H1 (cell line): ENCODE results near the gene GPSM3. TPM values are rescaled to one million over a fixed set of nuclear protein-coding genes. Genes with fewer than 3 reads are reported as not detected.
A peak's percentile ranks its signal among the peaks of the same experiment; 100 is the strongest.

ENCODE experiments used
- ASH2L ChIP-seq: fragments of 200-600, 300-600 bp; sonication (generic); IDR thresholded peaks from one replicate; pipeline ENCODE4 v1.7.1; 2017; ENCODE audit warnings: low read length
- BRCA1 ChIP-seq: IDR thresholded peaks from 2 replicates; pipeline ENCODE4 v1.6.1; 2012; ENCODE audit warnings: low read depth, low read length, improper control_type of control experiment
- CBX5 ChIP-seq: fragments of 300-800, 300-1000 bp; sonication (generic); IDR thresholded peaks from 2 replicates; pipeline ENCODE4 v1.7.1; 2016; ENCODE audit warnings: antibody characterized with exemption, low read length, low read depth
- CBX8 ChIP-seq: fragments of 300-800, 300-1000 bp; sonication (generic); IDR thresholded peaks from 2 replicates; pipeline ENCODE4 v1.7.1; 2016; ENCODE audit warnings: low read depth, low read length, borderline replicate concordance
- CEBPB ChIP-seq: IDR thresholded peaks from 2 replicates; pipeline ENCODE4 v1.6.1; 2012; ENCODE audit warnings: low read depth, low read length
- CHD2 ChIP-seq: IDR thresholded peaks from 2 replicates; pipeline ENCODE4 v1.6.1; 2012; ENCODE audit warnings: low read length, improper control_type of control experiment
- CREB1 ChIP-seq: IDR thresholded peaks from 2 replicates; pipeline ENCODE4 v1.6.1; 2012; ENCODE audit warnings: inconsistent platforms
- EP300 ChIP-seq, 2 experiments: IDR thresholded peaks; 1 replicate in 1 of 2; 2 replicates in 1 of 2; pipeline ENCODE4 v1.6.1; 2011 to 2012; ENCODE audit warnings: low read depth in 2 of 2, low read length in 2 of 2, mild to moderate bottlenecking in 2 of 2, borderline replicate concordance in 1 of 2, inconsistent platforms in 1 of 2, moderate library complexity in 1 of 2
- HDAC2 ChIP-seq, 2 experiments: fragments of 300-600 bp in 1 of 2; sonication (generic) in 1 of 2; IDR thresholded peaks; 2 replicates each; pipeline ENCODE4 v1.6.1; 2011 to 2012; ENCODE audit warnings: low read depth in 2 of 2, low read length in 2 of 2, mild to moderate bottlenecking in 2 of 2, moderate library complexity in 2 of 2, borderline replicate concordance in 1 of 2, inconsistent platforms in 1 of 2
- KDM5A ChIP-seq: fragments of 200-600 bp; IDR thresholded peaks from 2 replicates; pipeline ENCODE4 v1.7.1; 2012; ENCODE audit warnings: mild to moderate bottlenecking, low read length, inconsistent platforms, mixed read lengths
- NANOG ChIP-seq: IDR thresholded peaks from 2 replicates; pipeline ENCODE4 v1.6.1; 2011; ENCODE audit warnings: low read length, low read depth, mild to moderate bottlenecking, inconsistent platforms; ENCODE audit not compliant: insufficient read depth, poor library complexity, severe bottlenecking
- NRF1 ChIP-seq: IDR thresholded peaks from 2 replicates; pipeline ENCODE4 v1.6.1; 2011; ENCODE audit warnings: mild to moderate bottlenecking, low read depth, low read length, improper control_type of control experiment
- PHF8 ChIP-seq: fragments of 200-600 bp; sonication (generic); conservative IDR thresholded peaks from 2 replicates; pipeline ENCODE4 v1.7.1; 2012; ENCODE audit warnings: low read depth, mild to moderate bottlenecking, inconsistent platforms, low read length, moderate library complexity
- POU5F1 ChIP-seq: IDR thresholded peaks from 2 replicates; pipeline ENCODE4 v1.6.1; 2011; ENCODE audit warnings: low read depth, mild to moderate bottlenecking, low read length, moderate library complexity
- RBBP5 ChIP-seq: IDR thresholded peaks from 2 replicates; pipeline ENCODE4 v1.7.1; 2012; ENCODE audit warnings: low read depth, mild to moderate bottlenecking, inconsistent platforms, low read length, moderate library complexity, borderline replicate concordance
- RFX5 ChIP-seq: IDR thresholded peaks from 2 replicates; pipeline ENCODE4 v1.6.1; 2011; ENCODE audit warnings: low read depth, low read length, improper control_type of control experiment, borderline replicate concordance
- RXRA ChIP-seq: IDR thresholded peaks from 2 replicates; pipeline ENCODE4 v1.6.1; 2011; ENCODE audit warnings: low read depth, mild to moderate bottlenecking, low read length, moderate library complexity; ENCODE audit not compliant: insufficient read depth
- TCF12 ChIP-seq: IDR thresholded peaks from 2 replicates; pipeline ENCODE4 v1.6.1; 2011; ENCODE audit warnings: low read depth, mild to moderate bottlenecking, low read length
- ZNF274 ChIP-seq: IDR thresholded peaks from 2 replicates; pipeline ENCODE4 v1.7.0; 2012; ENCODE audit warnings: low read length, borderline replicate concordance; ENCODE audit errors: extremely low read depth
- polyA plus RNA-seq, 7 experiments: library from polyadenylated mRNA; depleted of rRNA in 3 of 7; stranded (reverse) in 5 of 7; unstranded in 2 of 7; fragments of >200 nt in 5 of 7; fragments of 200-250 nt in 2 of 7; gene quantifications; 1 replicate in 5 of 7; 2 replicates in 1 of 7; 4 replicates in 1 of 7; pipeline versions ENCODE4 v1.2.1 to v1.2.3, GENCODE V29; 2011 to 2013; ENCODE audit warnings: missing spikeins in 2 of 7, mixed read lengths in 2 of 7
- total RNA-seq: library from RNA; stranded (reverse); fragmentation: NEBNext Ultra II Directional; extraction: Animal tissue kit (Norgen Biotek cat#: 25700); gene quantifications from 2 replicates; pipeline ENCODE4 v1.2.1, GENCODE V29; 2021
- TF ChIP-seq, protein P1 (sequence below): IDR thresholded peaks from 2 replicates; pipeline ENCODE4 v1.6.1; 2012; ENCODE audit warnings: inconsistent platforms

The GPSM3 gene
- total and polyA plus RNA-seq, 2 of the 8 experiments (the other 6 are each of a cell fraction or from before 2014, with no cell fraction given): 6.6 to 9.8 TPM

DNA sequence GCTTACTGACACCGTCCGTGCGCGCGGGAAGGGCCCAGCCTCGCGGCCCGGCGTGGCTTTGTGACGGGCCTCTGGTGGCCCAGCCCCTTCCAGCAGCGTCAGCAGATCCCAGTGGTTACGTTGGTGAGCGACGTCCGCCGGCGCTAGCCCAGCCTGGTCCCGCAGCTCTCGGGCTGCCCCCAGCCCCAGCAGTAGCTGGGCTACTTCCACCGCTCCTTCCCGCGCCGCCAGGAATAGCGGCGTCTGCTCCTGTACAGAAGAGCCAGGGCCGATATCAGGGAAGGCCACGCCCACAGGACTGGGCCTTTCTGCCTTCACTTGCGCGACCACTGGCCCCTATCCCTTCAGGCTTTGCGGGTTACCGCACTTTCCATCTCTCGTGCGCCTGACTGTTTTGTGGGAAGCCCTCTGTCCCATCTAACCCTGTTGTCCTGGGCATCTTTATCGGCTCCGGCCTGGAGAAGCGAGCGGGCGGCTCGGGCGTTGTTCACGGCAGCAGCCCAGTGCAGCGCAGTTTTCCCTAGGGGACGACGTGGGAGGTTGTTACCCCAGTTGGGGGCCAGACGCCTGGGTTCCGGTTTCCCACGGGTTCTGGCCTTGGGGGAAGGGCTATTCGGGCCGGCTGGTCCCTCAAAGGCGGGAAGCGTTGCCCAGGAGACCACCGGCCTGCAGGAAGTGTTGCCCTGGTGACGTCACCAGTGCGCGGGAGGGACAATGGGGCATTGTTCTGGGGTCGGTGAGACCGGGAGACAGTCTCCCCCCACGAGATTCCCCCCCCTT is 3.6 kb upstream of the GPSM3 start (continued):
- TF ChIP-seq KDM5A (0 out of 2 replicates have a peak, but pooled peaks have one; percentile 32), BRCA1 (no peak), TCF12 (no peak), EP300 (IDR thresholded peaks at IDR 0.05; ENCODE audit: borderline replicate concordance in 1 of 2, low read depth in 2 of 2, low read length in 2 of 2) (peak; percentile 52 to 76; a peak in 2 of 3 replicates), RBBP5 (no peak; the same call in 1 of the 2 replicates), CREB1 (peak; percentile 98), RFX5 (no peak), CBX8 (no peak), ASH2L (peak; percentile 35), RXRA (no peak), CEBPB (0 out of 2 replicates have a peak, but pooled peaks have one; percentile 5), NRF1 (no peak), PHF8 (peak; percentile 88), CHD2 (no peak; the same call in 1 of the 2 replicates), ZNF274 (no peak), HDAC2 (IDR thresholded peaks at IDR 0.05; ENCODE audit: borderline replicate concordance in 1 of 2, low read depth in 2 of 2, low read length in 2 of 2) (peak in 1 of 2 experiments; percentile 64; a peak in 1 of 4 replicates), NANOG (no peak), CBX5 (no peak), POU5F1 (no peak)
- TF ChIP-seq, protein P1, sequence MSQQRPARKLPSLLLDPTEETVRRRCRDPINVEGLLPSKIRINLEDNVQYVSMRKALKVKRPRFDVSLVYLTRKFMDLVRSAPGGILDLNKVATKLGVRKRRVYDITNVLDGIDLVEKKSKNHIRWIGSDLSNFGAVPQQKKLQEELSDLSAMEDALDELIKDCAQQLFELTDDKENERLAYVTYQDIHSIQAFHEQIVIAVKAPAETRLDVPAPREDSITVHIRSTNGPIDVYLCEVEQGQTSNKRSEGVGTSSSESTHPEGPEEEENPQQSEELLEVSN: peak; percentile 69
